T-helper 17 cell (primary cell): ENCODE results near the gene NANOS3. TPM values are rescaled to one million over a fixed set of nuclear protein-coding genes. Genes with fewer than 3 reads are reported as not detected.
A peak's percentile ranks its signal among the peaks of the same experiment; 100 is the strongest.

Source experiments
- ATAC-seq: fragments of 150-1000 bp; cut with Tn5 transposase; 2 replicates; pipeline ENCODE4 v1.10.0; 2021; ENCODE audit warnings: mild to moderate bottlenecking, moderate library complexity
- DNase-seq, 3 donors: peaks; one replicate each; pipeline versions ENCODE4 v3.0.0 to v3.0.0-alpha.2; 2020 to 2021
- H3K9me3 ChIP-seq: one replicate; pipeline ENCODE4 v1.7.0; 2013; ENCODE audit warnings: low read length, mild to moderate bottlenecking; ENCODE audit not compliant: control insufficient read depth, poor library complexity, severe bottlenecking
- H3K27ac Mint-ChIP-seq: one replicate; pipeline ENCODE4 v1.8.0; 2022; ENCODE audit warnings: mild to moderate bottlenecking, moderate library complexity, mixed read lengths
- H3K27me3 Mint-ChIP-seq: one replicate; pipeline ENCODE4 v1.8.0; 2022; ENCODE audit warnings: mixed read lengths
- H3K36me3 Mint-ChIP-seq: one replicate; pipeline ENCODE4 v1.8.0; 2022; ENCODE audit warnings: low read depth, mixed read lengths
- H3K4me1 Mint-ChIP-seq: one replicate; pipeline ENCODE4 v1.8.0; 2022; ENCODE audit warnings: mild to moderate bottlenecking, mixed read lengths
- H3K4me3 Mint-ChIP-seq: one replicate; pipeline ENCODE4 v1.8.0; 2022; ENCODE audit warnings: mild to moderate bottlenecking, moderate library complexity, mixed read lengths
- total RNA-seq, 4 donors: library from RNA in 2 of 4; stranded (reverse) in 2 of 4; gene quantifications; one replicate each; pipeline ENCODE4 v1.2.3 and lab custom pipeline; 2022 to 2026

The NANOS3 gene
- total RNA-seq, 2 donors from 2014 or later = 0.60 to 2.6 TPM

- H3K4me1 Mint-ChIP-seq = peaks cover 36% of the 10 kb centered on the region
- DNase-seq = no peak
- H3K4me3 Mint-ChIP-seq = peak overlapping the region; percentile 87
- H3K27ac Mint-ChIP-seq = peak overlapping the region; percentile 45
- no peak for ATAC-seq
- no peaks in the 10 kb centered on the region for H3K9me3 ChIP-seq
- H3K27me3 Mint-ChIP-seq = peaks cover 33% of the 10 kb centered on the region
- peaks cover 11% of the 10 kb centered on the region for H3K36me3 Mint-ChIP-seq
Measured at GRCh38 chr19:13864667-13865570, 12.0 kb upstream of the NANOS3 start.

- Mint-ChIP-seq H3K27ac (peak overlapping the region; percentile 29), H3K4me1 (peaks cover 34% of the 10 kb centered on the region), H3K27me3 (peaks cover 33% of the 10 kb centered on the region), H3K36me3 (peaks cover 11% of the 10 kb centered on the region), H3K4me3 (peak overlapping the region; percentile 87)
- ATAC-seq = no peak
- H3K9me3 ChIP-seq = no peaks in the 10 kb centered on the region
- no peak for DNase-seq
Measured at GRCh38 chr19:13865571-13866462, 11.1 kb upstream of the NANOS3 start.

GRCh38 chr19:13866463-13867046 is 10.4 kb upstream of the NANOS3 start:
- Mint-ChIP-seq H3K4me1 (peaks cover 29% of the 10 kb centered on the region), H3K27me3 (peaks cover 33% of the 10 kb centered on the region), H3K36me3 (peaks cover 11% of the 10 kb centered on the region), H3K27ac (peak overlapping the region; percentile 29), H3K4me3 (peak overlapping the region; percentile 85)
- H3K9me3 ChIP-seq = no peaks in the 10 kb centered on the region
- no peak for DNase-seq
- no peak for ATAC-seq

- H3K27me3 Mint-ChIP-seq = peaks cover 31% of the 10 kb centered on the region
- H3K27ac Mint-ChIP-seq = no peak overlapping the region
- H3K36me3 Mint-ChIP-seq = peaks cover 11% of the 10 kb centered on the region
- peaks cover 24% of the 10 kb centered on the region for H3K4me1 Mint-ChIP-seq
- ATAC-seq (no peak), DNase-seq (no peak)
- no peak overlapping the region for H3K4me3 Mint-ChIP-seq
- no peaks in the 10 kb centered on the region for H3K9me3 ChIP-seq
Measured at GRCh38 chr19:13868663-13869062, 8.3 kb upstream of the NANOS3 start.

- no peak overlapping the region for H3K27ac Mint-ChIP-seq
- H3K4me3 Mint-ChIP-seq = no peak overlapping the region
- ATAC-seq (no peak), DNase-seq (no peak)
- no peaks in the 10 kb centered on the region for H3K9me3 ChIP-seq
- H3K27me3 Mint-ChIP-seq = peaks cover 28% of the 10 kb centered on the region
- H3K36me3 Mint-ChIP-seq = peaks cover 11% of the 10 kb centered on the region
- H3K4me1 Mint-ChIP-seq = peaks cover 18% of the 10 kb centered on the region
Measured at GRCh38 chr19:13869281-13869680, 7.7 kb upstream of the NANOS3 start.

- H3K36me3 Mint-ChIP-seq = peaks cover 7% of the 10 kb centered on the region
- no peak overlapping the region for H3K27ac Mint-ChIP-seq
- no peak overlapping the region for H3K4me3 Mint-ChIP-seq
- peaks cover 14% of the 10 kb centered on the region for H3K4me1 Mint-ChIP-seq
- DNase-seq (no peak), ATAC-seq (no peak)
- H3K9me3 ChIP-seq = no peaks in the 10 kb centered on the region
- H3K27me3 Mint-ChIP-seq = peaks cover 28% of the 10 kb centered on the region
Measured at GRCh38 chr19:13870873-13871272, 6.1 kb upstream of the NANOS3 start.

GRCh38 chr19:13872339-13872694 is 4.6 kb upstream of the NANOS3 start:
- H3K36me3 Mint-ChIP-seq = peaks cover 2% of the 10 kb centered on the region
- H3K4me3 Mint-ChIP-seq = peak overlapping the region; percentile 64
- H3K27ac Mint-ChIP-seq = no peak overlapping the region
- peaks cover 15% of the 10 kb centered on the region for H3K27me3 Mint-ChIP-seq
- ATAC-seq (no peak), DNase-seq (no peak)
- H3K4me1 Mint-ChIP-seq = peaks cover 7% of the 10 kb centered on the region
- H3K9me3 ChIP-seq = no peaks in the 10 kb centered on the region

GRCh38 chr19:13872695-13873389 is 4.1 kb upstream of the NANOS3 start:
- no peaks in the 10 kb centered on the region for H3K9me3 ChIP-seq
- Mint-ChIP-seq H3K4me3 (peak overlapping the region; percentile 64), H3K27ac (no peak overlapping the region), H3K36me3 (peaks cover 2% of the 10 kb centered on the region), H3K4me1 (peaks cover 7% of the 10 kb centered on the region), H3K27me3 (peaks cover 10% of the 10 kb centered on the region)
- ATAC-seq (peak; percentile 81), DNase-seq (no peak)

- Mint-ChIP-seq H3K27me3 (peaks cover 8% of the 10 kb centered on the region), H3K4me3 (no peak overlapping the region)
- ATAC-seq = no peak
Measured at GRCh38 chr19:13873834-13874515, 3.0 kb upstream of the NANOS3 start.

GRCh38 chr19:13875824-13876223 is 1.1 kb upstream of the NANOS3 start:
- Mint-ChIP-seq H3K27ac (no peak overlapping the region), H3K4me1 (peaks cover 9% of the 10 kb centered on the region), H3K36me3 (no peaks in the 10 kb centered on the region), H3K27me3 (peaks cover 8% of the 10 kb centered on the region), H3K4me3 (no peak overlapping the region)
- no peaks in the 10 kb centered on the region for H3K9me3 ChIP-seq
- DNase-seq (no peak), ATAC-seq (no peak)

More at GRCh38 chr19:13873834-13874515, 3.0 kb upstream of the NANOS3 start:
- no peaks in the 10 kb centered on the region for H3K36me3 Mint-ChIP-seq
- DNase-seq = no peak
- peaks cover 5% of the 10 kb centered on the region for H3K4me1 Mint-ChIP-seq
- H3K9me3 ChIP-seq = no peaks in the 10 kb centered on the region
- no peak overlapping the region for H3K27ac Mint-ChIP-seq

- H3K36me3 Mint-ChIP-seq = no peaks in the 10 kb centered on the region
- no peaks in the 10 kb centered on the region for H3K9me3 ChIP-seq
- no peak for ATAC-seq
- H3K27ac Mint-ChIP-seq = no peak overlapping the region
- H3K27me3 Mint-ChIP-seq = peaks cover 8% of the 10 kb centered on the region
- peaks cover 17% of the 10 kb centered on the region for H3K4me1 Mint-ChIP-seq
- no peak for DNase-seq
- no peak overlapping the region for H3K4me3 Mint-ChIP-seq
Measured at GRCh38 chr19:13877303-13877702, 369 bp downstream of the NANOS3 start.
